GM12878 (cell line): Measurements from ENCODE around the gene MTX1. TPM values are rescaled to one million over a fixed set of nuclear protein-coding genes. Genes with fewer than 3 reads are reported as not detected.

ENCODE experiments used
- ATAC-seq: fragments of 200-7000 bp; cut with Tn5 transposase; 3 replicates; pipeline ENCODE4 v1.9.1; 2020; ENCODE audit warnings: mild to moderate bottlenecking, moderate library complexity
- BruUV-seq: library from RNA; stranded (reverse); fragments of 400-500 nt; replicated peaks from 2 replicates; lab custom pipeline; 2021; lab: Mats Ljungman, UMichigan
- CTCF ChIA-PET: fragments of 300-600 bp; sonication (Branson Sonifier 250); formaldehyde crosslinking; extraction: SDS; loops from one replicate; lab custom pipeline; 2021; ENCODE audit warnings: inconsistent platforms; lab: Yijun Ruan, JAX
- POLR2A ChIA-PET: fragments of 350-600 bp; formaldehyde crosslinking; extraction: SDS; loops from one replicate; lab custom pipeline; 2021; ENCODE audit warnings: inconsistent platforms; lab: Charles Lee
- RAD21 ChIA-PET: fragments of 300-600 bp; sonication (Branson Sonifier 250); formaldehyde crosslinking; loops from one replicate; lab custom pipeline; 2023; ENCODE audit warnings: antibody characterized with exemption; ENCODE audit not compliant: unreplicated experiment; lab: Charles Lee
- SMC1A ChIA-PET: fragments of 300-600 bp; sonication (Branson Sonifier 250); formaldehyde crosslinking; loops from one replicate; lab custom pipeline; 2023; ENCODE audit not compliant: unreplicated experiment, uncharacterized antibody; lab: Charles Lee
- DNase-seq: peaks from one replicate; pipeline ENCODE4 v3.0.0-alpha.2; 2011; ENCODE audit warnings: low read depth, low spot score
- FAIRE-seq: peaks from 3 replicates; lab custom pipeline; 2011; peaks lifted over from hg19 to GRCh38; lab: Jason Lieb, UNC
- H2AFZ ChIP-seq: 2 replicates; pipeline ENCODE4 v1.6.0; 2011; ENCODE audit warnings: low read depth, low read length, control low read depth; ENCODE audit not compliant: control insufficient read depth
- H3K27ac ChIP-seq: 2 replicates; pipeline ENCODE4 v1.5.1; 2011; ENCODE audit warnings: control low read depth; ENCODE audit not compliant: control insufficient read depth, insufficient read depth
- H3K27me3 ChIP-seq, 2 experiments: replicated peaks in 1 of 2; 2 replicates each; pipeline versions ENCODE4 v1.6.0 to v1.6.1; 2011; ENCODE audit warnings: low read length in 1 of 2; ENCODE audit not compliant: control insufficient read depth in 2 of 2, insufficient read depth in 2 of 2
- H3K36me3 ChIP-seq, 2 experiments: 2 replicates each; pipeline ENCODE4 v1.5.1; 2011; ENCODE audit warnings: low read length in 1 of 2; ENCODE audit not compliant: control insufficient read depth in 2 of 2, insufficient read depth in 2 of 2
- H3K4me1 ChIP-seq: 2 replicates; pipeline ENCODE4 v1.6.1; 2011; ENCODE audit warnings: mild to moderate bottlenecking, low read length, moderate library complexity, mixed read lengths; ENCODE audit not compliant: control insufficient read depth, insufficient read depth
- H3K4me2 ChIP-seq: 2 replicates; pipeline ENCODE4 v1.6.0; 2011; ENCODE audit warnings: control low read depth; ENCODE audit not compliant: control insufficient read depth, insufficient read depth
- H3K4me3 ChIP-seq: fragments of 200-600 bp; sonication (generic); 2 replicates; pipeline ENCODE4 v1.5.1; 2016
- H3K79me2 ChIP-seq: 2 replicates; pipeline ENCODE4 v1.6.0; 2011; ENCODE audit warnings: low read length; ENCODE audit not compliant: control insufficient read depth, insufficient read depth
- H3K9ac ChIP-seq: 2 replicates; pipeline ENCODE4 v1.8.0; 2011; ENCODE audit warnings: low read length, control low read depth, mixed read lengths; ENCODE audit not compliant: control insufficient read depth, insufficient read depth
- H3K9me3 ChIP-seq: replicated peaks from 3 replicates; pipeline ENCODE4 v1.5.1; 2011; ENCODE audit warnings: mild to moderate bottlenecking, low read length; ENCODE audit not compliant: control insufficient read depth, insufficient read depth
- H4K20me1 ChIP-seq: 2 replicates; pipeline ENCODE4 v1.6.0; 2011; ENCODE audit not compliant: control insufficient read depth, insufficient read depth
- ETV6 ChIP-seq, 2 experiments: fragments of 450-650 bp in 1 of 2; IDR thresholded peaks in 1 of 2; conservative IDR thresholded peaks in 1 of 2; 2 replicates each; pipeline ENCODE4 v1.6.1; 2014; ENCODE audit warnings: antibody characterized with exemption in 1 of 2, borderline replicate concordance in 1 of 2, low read depth in 1 of 2, mild to moderate bottlenecking in 1 of 2, moderate library complexity in 1 of 2
- FOS ChIP-seq: IDR thresholded peaks from 3 replicates; pipeline ENCODE4 v1.6.1; 2011; ENCODE audit warnings: borderline replicate concordance; ENCODE audit not compliant: insufficient read length; ENCODE audit errors: extremely low read depth
- IRF4 ChIP-seq: IDR thresholded peaks from 2 replicates; pipeline ENCODE4 v1.6.1; 2011; ENCODE audit warnings: low read depth, low read length
- NBN ChIP-seq: fragments of 450-650 bp; IDR thresholded peaks from 2 replicates; pipeline ENCODE4 v1.6.1; 2016
- NFIC ChIP-seq: IDR thresholded peaks from 2 replicates; pipeline ENCODE4 v1.6.1; 2012; ENCODE audit warnings: low read depth, mild to moderate bottlenecking, inconsistent platforms, low read length, moderate library complexity
- PAX5 ChIP-seq: IDR thresholded peaks from 2 replicates; pipeline ENCODE4 v1.6.1; 2011; ENCODE audit warnings: low read depth, low read length, borderline replicate concordance
- RBBP5 ChIP-seq: fragments of 200-600 bp; sonication (generic); conservative IDR thresholded peaks from 2 replicates; pipeline ENCODE4 v1.6.1; 2016
- RELB ChIP-seq: fragments of 450-650 bp; IDR thresholded peaks from 2 replicates; pipeline ENCODE4 v1.6.1; 2017; ENCODE audit warnings: low read depth, mild to moderate bottlenecking, moderate library complexity
- SRF ChIP-seq, 2 experiments: IDR thresholded peaks; 2 replicates each; pipeline ENCODE4 v1.6.1; 2011; ENCODE audit warnings: low read depth in 2 of 2, low read length in 2 of 2, mild to moderate bottlenecking in 1 of 2, moderate library complexity in 1 of 2
- SUPT20H ChIP-seq: IDR thresholded peaks from 2 replicates; pipeline ENCODE4 v1.6.1; 2011; ENCODE audit warnings: low read depth, mild to moderate bottlenecking, low read length, moderate library complexity, borderline replicate concordance; ENCODE audit not compliant: control insufficient read depth
- ZNF622 ChIP-seq: fragments of 450-650 bp; IDR thresholded peaks from 2 replicates; pipeline ENCODE4 v1.6.1; 2017; ENCODE audit warnings: mild to moderate bottlenecking, inconsistent platforms
- WGBS: methylation state at CpG from one replicate; pipeline ENCODE4 v1.1.6; 2016; ENCODE audit warnings: low lambda C conversion rate; ENCODE audit not compliant: insufficient replicate concordance, insufficient coverage; ENCODE audit errors: missing lambda C conversion rate; 5-methylcytosine and 5-hydroxymethylcytosine counted together
- in situ Hi-C: fragments of 300-500 bp; cut with MboI; formaldehyde crosslinking; loops from 9 replicates; pipeline ENCODE4 v1.14.3; 2018; ENCODE audit warnings: mixed read lengths
- intact Hi-C: fragments of 100-400 bp; cut with micrococcal nuclease; formaldehyde crosslinking; loops from one replicate; pipeline ENCODE4 v1.14.2; 2022; ENCODE audit not compliant: unreplicated experiment
- polyA plus RNA-seq, 11 experiments: library from polyadenylated mRNA; depleted of rRNA in 4 of 11; unstranded in 6 of 11; stranded (reverse) in 5 of 11; fragments of >200 nt; fragmentation: Nextera tagmentation in 4 of 11; fragmentation: Illumina TruSeq in 1 of 11; extraction: Ambion mirVana in 4 of 11; extraction: Trizol in 1 of 11; gene quantifications; 1 replicate in 1 of 11; 2 replicates in 10 of 11; pipeline versions ENCODE4 v1.2.1 to v1.2.3, GENCODE V29; 2011 to 2016; ENCODE audit warnings: inconsistent platforms in 2 of 11, missing spikeins in 2 of 11, low read depth in 1 of 11
- total RNA-seq, 4 experiments: library from RNA; depleted of rRNA in 3 of 4; stranded (reverse); fragments of >200 nt in 3 of 4; fragmentation: Illumina TruSeq in 1 of 4; extraction: Trizol in 1 of 4; gene quantifications; 2 replicates each; pipeline versions ENCODE4 v1.2.1 to v1.2.3, GENCODE V29; 2013 to 2021

MTX1 gene
- total and polyA plus RNA-seq, 10 of the 15 experiments (the other 5 are each of a cell fraction or from before 2014, with no cell fraction given) = 15.8 to 92.0 (median 49.1) TPM

- in situ Hi-C loops = no loop called here
- SMC1A ChIA-PET = interaction anchor here (0.7 to 1.9 kb wide), 8 partner anchors 9 to 440 kb away, joined by 3 to 7 read pairs (median 4); partner anchors contain the start of gene KRTCAP2
Observed at GRCh38 chr1:155241841-155242264, 33.4 kb downstream of the MTX1 start.

More at GRCh38 chr1:155241841-155242264, 33.4 kb downstream of the MTX1 start:
- Histone ChIP-seq H3K4me1 (peaks cover 14% of the 10 kb centered on the region), H4K20me1 (no peaks in the 10 kb centered on the region), H3K27me3 (no peaks in the 10 kb centered on the region), H3K4me3 (no peak overlapping the region), H3K27ac (0 out of 2 replicates have a peak overlapping the region, but pooled peaks have one; percentile 13), H3K4me2 (peak overlapping the region; percentile 11; the same call in 1 of the 2 replicates), H3K9ac (no peak overlapping the region), H2AFZ (peak overlapping the region; percentile 88; the same call in 1 of the 2 replicates), H3K9me3 (no peaks in the 10 kb centered on the region), H3K36me3 (no peaks in the 10 kb centered on the region; a peak in 2 of 4 replicates), H3K79me2 (peaks cover 13% of the 10 kb centered on the region)
- no peak for ATAC-seq
- FAIRE-seq = no peak
- WGBS = 50% methylated on average over 4 of the region's 4 CpGs
- ChIA-PET POLR2A (interaction anchor here (1.0 to 2.2 kb wide), 6 partner anchors 14 to 69 kb away, joined by 3 to 13 read pairs (median 6); partner anchors contain the start of genes ENTREP3, FDPS and KRTCAP2), RAD21 (interaction anchor here (0.7 to 2.1 kb wide), 3 partner anchors 8 to 35 kb away, joined by 3 to 10 read pairs (median 4); no protein-coding TSS in a partner anchor), CTCF (interaction anchor here (0.6 to 5.5 kb wide), 10 partner anchors 9 to 94 kb away, joined by 3 to 28 read pairs (median 4); partner anchors contain the start of genes KRTCAP2, MTX1, THBS3 and TRIM46)
- no peak for DNase-seq
- no peak for TF ChIP-seq IRF4
- TF ChIP-seq RELB = no peak
- no peak for TF ChIP-seq NFIC
- no peak for TF ChIP-seq RBBP5
- TF ChIP-seq NBN = no peak
- TF ChIP-seq SUPT20H = no peak
- no peak for TF ChIP-seq PAX5
- TF ChIP-seq ETV6 (conservative IDR thresholded peaks at IDR 0.05 in 1 of 2, IDR thresholded peaks at IDR 0.05 in 1 of 2; ENCODE audit: borderline replicate concordance in 1 of 2, low read depth in 1 of 2) = no peak
- TF ChIP-seq FOS = no peak
- TF ChIP-seq ZNF622 = no peak
- no peak for TF ChIP-seq SRF (IDR thresholded peaks at IDR 0.05; ENCODE audit: low read depth in 2 of 2, low read length in 2 of 2)
- BruUV-seq = no TSS peak
- intact Hi-C loops = loop anchor here (5.0 kb wide), 1 partner anchor 35 kb away; the partner anchor contains the start of genes MTX1 and THBS3
